BLaER1 (cell line): ENCODE results near the gene PTPRD.
"Not testable (repeated sequence)": the region's sequence is repeated elsewhere in the genome, so short reads cannot be mapped to it uniquely, and the experiment has no call there.

Source experiments
- H3K27ac ChIP-seq: shearing (Covaris generic); formaldehyde crosslinking; 2 replicates; pipeline ENCODE4 v1.8.1; 2022
- H3K27me3 ChIP-seq: shearing (Covaris generic); formaldehyde crosslinking; 2 replicates; pipeline ENCODE4 v1.8.1; 2022
- H3K36me3 ChIP-seq: shearing (Covaris generic); formaldehyde crosslinking; 2 replicates; pipeline ENCODE4 v1.8.1; 2022
- H3K4me1 ChIP-seq: shearing (Covaris generic); formaldehyde crosslinking; 2 replicates; pipeline ENCODE4 v1.8.1; 2022
- H3K4me2 ChIP-seq: shearing (Covaris generic); formaldehyde crosslinking; 2 replicates; pipeline ENCODE4 v1.8.1; 2022
- H3K4me3 ChIP-seq: shearing (Covaris generic); formaldehyde crosslinking; 2 replicates; pipeline ENCODE4 v1.8.1; 2022
- H3K9ac ChIP-seq: shearing (Covaris generic); formaldehyde crosslinking; 2 replicates; pipeline ENCODE4 v1.8.1; 2022
- H3K9me3 ChIP-seq: shearing (Covaris generic); formaldehyde crosslinking; 2 replicates; pipeline ENCODE4 v1.8.1; 2022
- H4K20me1 ChIP-seq: shearing (Covaris generic); formaldehyde crosslinking; 2 replicates; pipeline ENCODE4 v1.8.1; 2022
- Cebpa-rat ChIP-seq: shearing (Covaris generic); IDR thresholded peaks from 2 replicates; pipeline ENCODE4 v1.8.1; 2022

PTPRD gene

DNA sequence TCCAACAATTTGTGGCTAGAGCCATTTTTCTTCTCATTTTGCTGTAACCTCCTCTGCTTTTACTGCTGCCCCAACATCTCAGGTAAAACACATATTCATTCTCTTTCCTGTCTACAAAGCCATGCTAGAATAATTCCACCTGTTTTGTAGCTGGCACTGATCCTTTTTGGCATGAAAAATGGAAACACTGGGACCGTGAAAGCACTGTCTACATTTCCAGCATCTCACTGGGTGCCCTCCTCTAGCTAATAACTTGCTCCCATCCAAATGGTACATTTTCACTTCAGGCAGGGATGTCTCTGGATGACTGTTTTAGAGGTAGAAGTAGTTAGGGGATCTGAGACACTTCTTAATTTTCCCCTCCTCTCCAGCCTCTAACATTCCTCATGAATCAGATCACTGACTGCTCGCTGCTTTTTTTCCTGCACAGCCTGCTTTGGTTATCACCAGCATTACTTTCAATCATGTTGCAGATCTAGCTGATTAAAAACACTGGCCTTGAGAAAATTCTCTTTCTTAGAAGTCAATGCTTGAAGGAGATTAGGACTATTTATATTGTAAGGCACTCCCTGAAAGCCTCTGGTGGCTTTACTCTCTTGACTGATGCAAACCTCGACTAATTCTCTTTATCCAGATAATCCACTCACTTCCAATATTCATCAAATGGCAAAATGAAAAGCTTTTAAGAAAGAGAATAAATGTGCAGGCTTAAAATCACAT, 1500.6 kb downstream of the PTPRD start:
- no peaks in the 10 kb centered on the region for H4K20me1 ChIP-seq
- no peak overlapping the region for H3K27ac ChIP-seq

DNA sequence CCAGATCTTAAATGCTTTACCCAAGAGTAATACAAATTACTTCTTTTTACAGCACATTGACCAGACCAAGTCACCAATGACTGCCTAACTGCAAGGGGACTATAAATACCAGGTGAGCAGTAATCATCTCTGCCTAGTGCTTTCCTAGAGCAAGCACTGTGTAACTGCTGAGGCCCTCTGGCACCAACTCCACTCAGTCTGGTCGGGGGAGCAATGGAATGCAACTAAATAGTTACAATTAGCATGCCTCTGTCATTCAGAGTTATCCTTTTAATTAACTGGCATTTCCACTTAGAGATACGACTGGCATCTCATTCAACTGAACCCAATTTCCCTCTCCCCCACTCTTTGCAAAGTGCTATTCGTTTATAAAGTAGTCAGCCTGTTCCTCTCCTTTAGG, 1504.2 kb downstream of the PTPRD start:
- Histone ChIP-seq H3K4me2 (no peak overlapping the region), H3K27me3 (no peaks in the 10 kb centered on the region), H3K9me3 (no peaks in the 10 kb centered on the region), H3K4me3 (no peak overlapping the region), H4K20me1 (no peaks in the 10 kb centered on the region), H3K9ac (no peak overlapping the region), H3K4me1 (no peaks in the 10 kb centered on the region), H3K36me3 (no peaks in the 10 kb centered on the region), H3K27ac (no peak overlapping the region)
- no peak for TF ChIP-seq Cebpa-rat

More for the DNA sequence above, 1500.6 kb downstream of the PTPRD start:
- H3K4me3 ChIP-seq, result no peak overlapping the region
- no peak for TF ChIP-seq Cebpa-rat
- no peaks in the 10 kb centered on the region for H3K27me3 ChIP-seq
- no peak overlapping the region for H3K9ac ChIP-seq
- no peak overlapping the region for H3K4me2 ChIP-seq
- H3K4me1 ChIP-seq, result no peaks in the 10 kb centered on the region
- no peaks in the 10 kb centered on the region for H3K36me3 ChIP-seq
- H3K9me3 ChIP-seq, result no peaks in the 10 kb centered on the region

DNA sequence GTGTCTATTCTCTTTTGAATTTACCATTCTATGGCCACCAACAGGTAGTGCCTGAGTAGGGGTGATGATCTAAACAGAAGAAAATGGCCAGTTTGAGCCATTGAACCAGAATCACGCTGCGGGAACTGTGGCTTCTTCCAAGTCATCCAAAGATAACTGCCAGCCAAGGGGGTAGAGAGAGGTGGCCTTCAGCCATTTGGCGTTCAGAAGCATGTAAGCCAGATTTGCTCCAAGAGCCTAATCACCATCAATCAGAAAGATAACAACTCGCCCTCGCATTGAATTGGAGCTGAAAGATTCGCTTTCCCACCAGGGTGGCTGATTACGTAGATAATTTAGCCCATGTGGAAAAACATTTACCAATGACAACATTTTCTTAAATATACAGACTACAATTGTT, 1510.5 kb downstream of the PTPRD start:
- TF ChIP-seq Cebpa-rat, result no peak
- no peaks in the 10 kb centered on the region for H3K4me1 ChIP-seq
- no peaks in the 10 kb centered on the region for H3K9me3 ChIP-seq
- H3K4me3 ChIP-seq, result no peak overlapping the region
- no peaks in the 10 kb centered on the region for H3K27me3 ChIP-seq
- H3K4me2 ChIP-seq, result no peak overlapping the region
- H4K20me1 ChIP-seq, result no peaks in the 10 kb centered on the region
- H3K36me3 ChIP-seq, result no peaks in the 10 kb centered on the region
- no peak overlapping the region for H3K9ac ChIP-seq
- H3K27ac ChIP-seq, result no peak overlapping the region

DNA sequence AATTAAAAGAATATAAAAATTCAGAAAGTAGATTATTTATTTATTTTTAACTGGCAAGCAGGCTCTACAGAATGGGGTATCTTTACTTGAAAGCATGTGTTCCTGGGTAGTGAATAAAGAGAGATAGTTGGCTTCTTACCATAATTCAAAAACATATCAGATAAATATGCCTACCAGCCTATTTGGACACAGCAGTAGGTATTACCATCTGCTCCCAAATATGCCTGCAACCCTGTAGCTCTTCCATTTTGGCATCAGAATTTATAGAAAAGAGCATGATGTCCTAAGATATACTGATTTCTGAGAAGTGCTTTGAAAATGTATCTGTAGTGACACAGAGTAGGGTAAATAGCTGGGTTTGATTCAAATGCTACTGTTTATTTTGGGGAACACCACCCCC, 1512.7 kb downstream of the PTPRD start:
- H3K4me3 ChIP-seq, result no peak overlapping the region
- no peak overlapping the region for H3K4me2 ChIP-seq
- H3K36me3 ChIP-seq, result no peaks in the 10 kb centered on the region
- no peak overlapping the region for H3K9ac ChIP-seq
- H3K27ac ChIP-seq, result no peak overlapping the region
- H3K9me3 ChIP-seq, result no peaks in the 10 kb centered on the region
- no peak for TF ChIP-seq Cebpa-rat
- no peaks in the 10 kb centered on the region for H4K20me1 ChIP-seq
- no peaks in the 10 kb centered on the region for H3K4me1 ChIP-seq
- H3K27me3 ChIP-seq, result no peaks in the 10 kb centered on the region

DNA sequence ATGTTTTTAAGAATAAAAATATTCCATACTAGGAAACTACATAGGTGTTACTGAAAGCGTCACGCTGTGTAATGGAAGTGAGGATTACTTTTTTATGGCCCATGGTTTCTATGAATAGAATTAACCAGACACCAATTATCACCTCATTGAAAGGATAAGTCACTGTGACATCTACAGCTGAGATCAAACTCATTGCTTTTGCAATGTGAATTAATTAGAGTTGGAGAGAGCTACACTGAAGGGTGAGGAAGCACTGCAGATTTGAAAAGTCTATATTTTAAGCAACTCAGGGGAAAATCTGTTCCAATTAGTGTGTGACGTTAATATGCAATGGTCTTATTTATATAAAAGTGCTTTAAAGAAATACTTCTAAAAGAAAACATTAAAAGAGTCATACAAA, 1513.2 kb downstream of the PTPRD start:
- Histone ChIP-seq H3K9me3 (no peaks in the 10 kb centered on the region), H3K4me2 (no peak overlapping the region), H4K20me1 (no peaks in the 10 kb centered on the region), H3K4me3 (no peak overlapping the region), H3K9ac (no peak overlapping the region), H3K4me1 (no peaks in the 10 kb centered on the region), H3K27me3 (no peaks in the 10 kb centered on the region), H3K36me3 (no peaks in the 10 kb centered on the region), H3K27ac (no peak overlapping the region)
- no peak for TF ChIP-seq Cebpa-rat

DNA sequence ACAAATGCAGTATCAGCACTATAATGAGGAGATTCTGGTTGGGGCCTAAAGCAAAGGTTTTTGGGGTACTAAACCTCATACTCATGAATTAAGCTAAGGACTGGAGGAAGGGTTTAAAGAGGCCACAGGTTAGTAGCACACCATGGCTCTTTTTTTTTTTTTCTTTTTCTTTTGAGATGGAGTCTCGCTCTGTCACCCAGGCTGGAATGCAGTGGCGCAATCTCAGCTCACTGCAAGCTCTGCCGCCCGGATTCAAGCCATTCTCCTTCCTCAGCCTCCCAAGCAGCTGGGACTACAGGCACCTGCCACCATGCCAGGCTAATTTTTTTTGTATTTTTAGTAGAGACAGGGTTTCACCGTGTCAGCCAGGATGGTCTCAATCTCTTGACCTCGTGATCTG, 1515.5 kb downstream of the PTPRD start:
- not testable (repeated sequence) for H3K4me3 ChIP-seq, H3K27ac ChIP-seq, H3K27me3 ChIP-seq, H3K4me1 ChIP-seq, H3K9me3 ChIP-seq, H3K9ac ChIP-seq, H3K4me2 ChIP-seq, H3K36me3 ChIP-seq, H4K20me1 ChIP-seq

DNA sequence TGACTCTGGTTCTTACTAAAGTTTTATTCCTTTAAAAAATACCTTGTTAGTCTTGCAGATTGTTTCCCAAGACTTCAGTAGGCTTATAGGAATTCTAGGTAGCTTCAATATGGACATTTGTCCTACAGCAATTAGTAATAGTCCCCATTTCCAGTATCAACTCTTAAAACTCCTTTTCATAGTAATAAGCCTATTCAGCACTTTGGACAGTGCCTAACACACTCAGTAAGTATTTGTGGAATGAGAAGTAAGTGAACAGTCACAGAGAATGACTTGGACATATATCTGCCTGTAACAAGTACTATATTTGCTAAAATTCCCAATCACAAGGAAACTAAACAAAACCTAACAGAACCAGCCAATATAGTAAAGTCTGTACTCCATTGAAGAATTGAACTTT, 1521.4 kb downstream of the PTPRD start:
- H3K9me3 ChIP-seq, result no peaks in the 10 kb centered on the region
- H3K4me1 ChIP-seq, result no peaks in the 10 kb centered on the region
- H3K27ac ChIP-seq, result no peak overlapping the region
- H3K4me2 ChIP-seq, result no peak overlapping the region
- H3K4me3 ChIP-seq, result no peak overlapping the region
- H4K20me1 ChIP-seq, result no peaks in the 10 kb centered on the region
- no peak for TF ChIP-seq Cebpa-rat
- no peak overlapping the region for H3K9ac ChIP-seq
- no peaks in the 10 kb centered on the region for H3K27me3 ChIP-seq
- H3K36me3 ChIP-seq, result no peaks in the 10 kb centered on the region

DNA sequence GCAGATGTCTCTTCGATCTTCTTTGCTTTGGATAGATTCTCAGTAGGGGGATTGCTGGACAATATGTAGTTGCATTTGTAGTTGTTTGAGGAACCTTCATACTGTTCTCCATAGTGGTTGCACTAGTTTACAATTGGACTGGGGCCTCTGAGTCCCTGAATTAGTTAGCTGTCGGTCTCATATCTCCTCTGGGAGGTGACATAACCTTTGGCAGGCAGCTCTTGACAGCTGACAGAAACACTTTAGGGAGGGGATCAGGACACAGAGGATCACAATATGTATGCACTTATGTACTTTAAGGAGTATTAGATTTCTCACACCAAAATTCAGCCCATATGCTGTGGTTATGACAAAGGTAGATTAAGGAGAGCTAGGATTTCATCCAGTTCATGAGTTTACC, 1533.3 kb downstream of the PTPRD start:
- Histone ChIP-seq H4K20me1 (no peaks in the 10 kb centered on the region), H3K4me3 (no peak overlapping the region), H3K27me3 (no peaks in the 10 kb centered on the region), H3K4me1 (no peaks in the 10 kb centered on the region), H3K9me3 (0 out of 2 replicates have a peak, but pooled peaks cover 4% of the 10 kb centered on the region), H3K9ac (no peak overlapping the region), H3K36me3 (no peaks in the 10 kb centered on the region), H3K27ac (no peak overlapping the region), H3K4me2 (no peak overlapping the region)
- TF ChIP-seq Cebpa-rat, result no peak

DNA sequence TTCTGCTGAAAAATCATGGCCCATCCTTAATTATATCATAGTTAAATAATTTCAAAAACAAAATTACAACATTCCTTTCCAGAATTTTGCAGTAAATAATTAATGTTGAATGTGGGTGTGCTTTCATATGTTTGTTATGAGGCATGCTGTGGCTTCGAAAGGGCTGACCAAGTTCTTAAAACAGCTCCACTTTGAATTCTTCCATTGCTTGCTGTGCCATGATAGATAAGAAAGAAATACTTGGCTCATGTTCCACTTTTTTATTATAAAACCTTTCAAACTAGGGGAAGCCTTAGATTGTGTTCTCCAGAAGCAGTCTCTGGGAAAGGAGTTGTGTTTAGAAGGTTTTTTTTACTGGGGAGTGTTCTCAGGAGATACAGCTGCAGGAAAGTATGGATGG, 1534.5 kb downstream of the PTPRD start:
- TF ChIP-seq Cebpa-rat, result no peak
- H3K4me3 ChIP-seq, result no peak overlapping the region
- H4K20me1 ChIP-seq, result no peaks in the 10 kb centered on the region
- no peaks in the 10 kb centered on the region for H3K27me3 ChIP-seq
- H3K27ac ChIP-seq, result no peak overlapping the region
- no peaks in the 10 kb centered on the region for H3K36me3 ChIP-seq
- no peak overlapping the region for H3K9ac ChIP-seq
- H3K9me3 ChIP-seq, result 0 out of 2 replicates have a peak, but pooled peaks cover 4% of the 10 kb centered on the region
- no peak overlapping the region for H3K4me2 ChIP-seq
- H3K4me1 ChIP-seq, result no peaks in the 10 kb centered on the region

DNA sequence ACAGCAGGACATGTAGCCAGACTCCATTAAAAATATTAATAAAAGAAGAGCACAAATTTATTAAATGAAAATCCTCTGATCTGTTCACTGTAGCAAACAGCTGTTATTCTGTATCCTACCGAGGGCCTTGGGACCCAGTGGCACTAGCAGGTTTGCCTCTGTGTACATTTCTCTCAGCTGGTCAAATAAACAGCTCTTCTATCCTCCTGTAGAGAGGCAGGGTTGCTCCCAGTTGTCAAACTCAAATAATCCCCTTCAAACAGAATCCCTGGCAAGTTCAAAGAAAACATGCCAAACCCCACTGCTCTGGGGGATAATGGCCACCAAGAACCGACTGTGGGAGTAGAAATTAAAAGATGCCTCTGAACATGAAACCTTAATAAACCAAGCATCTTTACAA, 1551.2 kb downstream of the PTPRD start:
- no peak overlapping the region for H3K4me2 ChIP-seq
- no peaks in the 10 kb centered on the region for H3K36me3 ChIP-seq
- no peaks in the 10 kb centered on the region for H3K27me3 ChIP-seq
- no peak overlapping the region for H3K27ac ChIP-seq
- no peaks in the 10 kb centered on the region for H3K9me3 ChIP-seq
- no peak for TF ChIP-seq Cebpa-rat
- H4K20me1 ChIP-seq, result no peaks in the 10 kb centered on the region
- no peak overlapping the region for H3K9ac ChIP-seq
- no peaks in the 10 kb centered on the region for H3K4me1 ChIP-seq
- H3K4me3 ChIP-seq, result no peak overlapping the region
